WI38 (cell line): Measurements from ENCODE around the gene VCL.

ENCODE experiments used
- H3K4me3 ChIP-seq: 2 replicates; pipeline ENCODE4 v1.5.1; 2011; ENCODE audit warnings: low read depth, mild to moderate bottlenecking, control low read depth, low read length
- CTCF ChIP-seq: IDR thresholded peaks from 2 replicates; pipeline ENCODE4 v1.5.1; 2012; ENCODE audit warnings: low read depth, mild to moderate bottlenecking, control low read depth, low read length

The VCL gene

DNA sequence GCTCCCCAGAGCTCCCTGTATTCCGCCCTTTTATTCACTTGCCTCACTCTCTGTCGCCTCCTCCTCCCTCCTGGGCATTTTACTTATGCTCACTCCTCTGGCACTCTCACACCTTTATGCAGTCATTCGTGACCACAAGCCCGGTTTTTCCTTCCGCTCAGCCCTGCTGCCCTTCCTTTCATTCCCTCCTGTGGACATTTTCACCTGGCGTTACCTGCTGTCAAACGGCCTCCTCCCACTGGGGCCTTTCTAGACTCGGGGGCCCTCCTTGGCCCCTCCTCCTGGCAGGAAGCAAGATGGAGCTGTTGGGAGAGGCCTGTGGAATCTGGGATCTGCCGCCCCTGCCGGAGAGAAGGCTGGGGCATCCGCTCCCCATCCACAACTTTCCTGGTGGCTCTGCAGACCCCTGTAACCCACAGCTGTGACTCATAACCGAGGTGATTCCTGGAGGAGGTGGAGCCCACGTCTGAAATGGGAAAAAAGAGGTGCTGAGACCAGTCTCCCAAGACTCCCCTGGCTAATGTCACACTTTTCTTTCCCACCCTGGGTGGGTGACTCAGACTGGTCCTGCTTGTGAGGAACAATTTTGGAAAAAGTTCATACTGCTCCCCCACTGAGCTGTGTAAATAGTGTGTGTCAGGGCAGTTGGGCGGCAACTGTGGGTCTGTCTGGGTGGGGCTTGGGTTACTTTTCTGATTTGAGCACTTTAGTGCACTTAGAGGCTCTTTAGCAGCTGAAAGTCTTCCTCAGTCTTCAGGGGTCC lies 1.2 kb downstream of the VCL start:
- H3K4me3 ChIP-seq: peak overlapping the region; percentile 99
- peak; percentile 62 for TF ChIP-seq CTCF

DNA sequence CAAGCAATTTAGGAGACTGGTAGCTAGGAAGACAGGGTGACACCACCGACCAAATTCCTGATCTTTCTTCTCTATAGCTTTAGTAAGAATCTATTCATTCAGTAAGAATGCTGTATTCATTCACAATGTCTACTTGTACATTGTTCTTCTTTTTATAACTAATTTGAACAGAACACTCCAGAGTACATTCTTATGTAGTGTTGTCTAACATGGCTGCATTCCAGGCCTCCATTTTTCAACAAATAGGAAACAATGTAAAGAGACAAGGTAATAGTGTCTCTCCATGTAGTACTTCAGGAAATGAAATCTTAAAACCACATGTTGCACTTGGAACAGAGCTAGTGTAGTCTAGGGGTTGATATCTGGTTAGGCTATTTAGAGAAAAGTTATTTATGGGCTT lies 1.8 kb downstream of the VCL start:
- TF ChIP-seq CTCF: no peak
- peak overlapping the region; percentile 99 for H3K4me3 ChIP-seq

- peak overlapping the region; percentile 99 for H3K4me3 ChIP-seq
Observed at GRCh38 chr10:74000244-74000643, 2.3 kb downstream of the VCL start.

DNA sequence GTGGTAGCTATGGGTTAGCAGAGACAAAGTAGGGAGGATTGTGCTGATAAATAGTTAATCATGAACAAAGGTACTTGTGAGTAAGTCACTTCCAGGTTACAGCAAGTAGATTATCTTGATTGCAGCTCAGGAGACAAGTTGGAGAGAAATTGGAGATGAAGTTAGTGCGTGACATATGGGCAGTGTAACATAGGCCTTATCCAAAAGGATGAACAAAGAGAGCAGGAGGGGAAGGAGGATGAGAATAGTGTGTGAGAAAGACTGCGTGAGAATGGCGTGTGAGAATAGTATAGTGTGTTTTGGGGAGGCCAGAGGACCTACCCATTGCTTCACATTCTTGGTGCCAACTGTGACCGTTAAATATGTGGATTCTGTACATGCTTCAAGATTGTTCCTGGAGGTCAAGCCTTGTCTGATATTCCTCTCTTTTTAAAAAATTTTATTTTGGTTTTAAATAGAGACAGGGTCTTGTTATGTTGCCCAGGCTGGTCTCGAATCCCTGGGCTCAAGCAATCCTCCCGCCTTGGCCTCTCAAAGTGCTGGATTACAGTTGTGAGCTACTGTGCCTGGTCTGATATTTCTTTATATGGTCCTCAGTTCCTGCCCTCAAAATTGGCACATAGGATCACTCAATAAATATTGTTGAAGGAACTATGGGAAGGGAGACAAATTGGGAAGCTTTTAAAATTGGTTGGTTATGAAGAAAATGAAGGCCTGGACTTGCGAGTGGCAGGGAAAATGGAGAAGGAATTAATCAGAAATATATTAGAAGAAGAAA lies 3.2 kb downstream of the VCL start:
- peak overlapping the region; percentile 99 for H3K4me3 ChIP-seq
- no peak for TF ChIP-seq CTCF

- no peak overlapping the region for H3K4me3 ChIP-seq
- no peak for TF ChIP-seq CTCF
Observed at GRCh38 chr10:74006269-74006668, 8.4 kb downstream of the VCL start.

DNA sequence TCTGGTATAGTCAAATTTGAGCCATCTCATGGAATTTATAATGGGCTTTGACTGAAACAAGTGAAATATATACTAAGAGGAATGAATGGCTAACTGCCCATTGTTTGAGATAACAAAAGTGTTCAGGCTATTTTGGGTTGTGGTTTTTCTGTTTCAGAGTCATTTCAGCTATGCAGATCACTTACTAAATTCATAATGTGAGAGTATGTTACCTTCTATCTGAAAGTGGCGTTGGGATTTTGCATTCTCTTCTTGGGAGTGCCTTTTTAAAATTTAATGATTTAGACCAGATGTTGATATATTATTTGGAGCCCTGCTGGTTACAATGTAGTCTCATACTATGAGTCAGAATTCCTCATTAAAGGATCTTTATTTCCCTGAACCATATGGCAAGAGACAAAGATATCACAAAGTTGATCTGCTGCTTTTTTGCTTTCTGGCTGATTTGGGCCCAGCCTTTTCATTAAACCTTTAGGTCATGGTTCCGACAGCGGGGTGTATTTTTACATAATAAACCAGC lies 10.4 kb downstream of the VCL start:
- no peak overlapping the region for H3K4me3 ChIP-seq
- TF ChIP-seq CTCF: no peak

GRCh38 chr10:74011017-74011416 lies 13.1 kb downstream of the VCL start:
- TF ChIP-seq CTCF: no peak
- no peak overlapping the region for H3K4me3 ChIP-seq
